Neuronal stem cell (in vitro differentiated cells): Measurements from ENCODE around the gene MXI1.

Experiments used
- DNase-seq: peaks from one replicate; pipeline ENCODE4 v3.0.0-alpha.2; 2013; ENCODE audit warnings: low spot score
- H2AFZ ChIP-seq: one replicate; pipeline ENCODE4 v1.6.1; 2013; ENCODE audit warnings: mild to moderate bottlenecking, low read length, inconsistent platforms
- H2AK5ac ChIP-seq: 2 replicates; pipeline ENCODE4 v1.6.1; 2013; ENCODE audit warnings: low read depth, mild to moderate bottlenecking, inconsistent platforms, low read length, moderate library complexity, mixed read lengths
- H2BK120ac ChIP-seq: 2 replicates; pipeline ENCODE4 v1.6.1; 2013; ENCODE audit warnings: low read depth, mild to moderate bottlenecking, inconsistent platforms, low read length, moderate library complexity, mixed read lengths
- H2BK12ac ChIP-seq: one replicate; pipeline ENCODE4 v1.6.1; 2013; ENCODE audit warnings: low read length, inconsistent platforms
- H2BK15ac ChIP-seq: 2 replicates; pipeline ENCODE4 v1.6.1; 2013; ENCODE audit warnings: mild to moderate bottlenecking, low read length, inconsistent platforms, mixed read lengths
- H2BK5ac ChIP-seq: one replicate; pipeline ENCODE4 v1.6.1; 2013; ENCODE audit warnings: inconsistent platforms, mild to moderate bottlenecking, low read length, moderate library complexity
- H3K14ac ChIP-seq: one replicate; pipeline ENCODE4 v1.6.1; 2013; ENCODE audit warnings: low read length, inconsistent platforms
- H3K18ac ChIP-seq: 2 replicates; pipeline ENCODE4 v1.6.1; 2013; ENCODE audit warnings: low read length, inconsistent platforms
- H3K23ac ChIP-seq: 2 replicates; pipeline ENCODE4 v1.6.1; 2013; ENCODE audit warnings: low read depth, mild to moderate bottlenecking, mixed read lengths, low read length, inconsistent platforms; ENCODE audit not compliant: poor library complexity
- H3K27ac ChIP-seq: replicated peaks from 3 replicates; pipeline ENCODE4 v1.5.1; 2013; ENCODE audit warnings: low read length, inconsistent platforms
- H3K27me3 ChIP-seq, 3 experiments: 2 replicates each; pipeline ENCODE4 v1.6.1; 2013; ENCODE audit warnings: low read length in 3 of 3, mild to moderate bottlenecking in 2 of 3, inconsistent platforms in 1 of 3, low read depth in 1 of 3, mixed read lengths in 1 of 3, moderate library complexity in 1 of 3; ENCODE audit not compliant: control insufficient read depth in 3 of 3, insufficient read depth in 3 of 3
- H3K36me3 ChIP-seq, 2 donors: replicated peaks in 1 of 2; 2 replicates each; pipeline ENCODE4 v1.6.1; 2013; ENCODE audit warnings: low read length in 2 of 2; ENCODE audit not compliant: control insufficient read depth in 2 of 2, insufficient read depth in 2 of 2
- H3K4ac ChIP-seq: 2 replicates; pipeline ENCODE4 v1.6.1; 2013; ENCODE audit warnings: inconsistent platforms, mild to moderate bottlenecking, low read length, moderate library complexity
- H3K4me1 ChIP-seq, 2 donors: 1 replicate in 1 of 2; 2 replicates in 1 of 2; pipeline ENCODE4 v1.6.1; 2013; ENCODE audit warnings: low read length in 2 of 2, low read depth in 1 of 2; ENCODE audit not compliant: control insufficient read depth in 2 of 2, insufficient read depth in 1 of 2
- H3K4me2 ChIP-seq: one replicate; pipeline ENCODE4 v1.6.1; 2013; ENCODE audit warnings: mild to moderate bottlenecking, low read length, inconsistent platforms; ENCODE audit not compliant: insufficient read depth, poor library complexity, severe bottlenecking
- H3K4me3 ChIP-seq, 2 donors: 2 replicates each; pipeline ENCODE4 v1.5.1; 2013; ENCODE audit warnings: low read length in 2 of 2, mild to moderate bottlenecking in 2 of 2, inconsistent platforms in 1 of 2, moderate library complexity in 1 of 2
- H3K79me1 ChIP-seq: one replicate; pipeline ENCODE4 v1.6.1; 2013; ENCODE audit warnings: low read depth, mild to moderate bottlenecking, inconsistent platforms, low read length, moderate library complexity
- H3K9ac ChIP-seq: one replicate; pipeline ENCODE4 v1.6.1; 2013; ENCODE audit warnings: mild to moderate bottlenecking, low read depth, low read length, inconsistent platforms; ENCODE audit not compliant: poor library complexity
- H3K9me3 ChIP-seq, 2 donors: replicated peaks in 1 of 2; 2 replicates each; pipeline versions ENCODE3 to v1.6.1; 2013; ENCODE audit warnings: low read length in 2 of 2, mild to moderate bottlenecking in 2 of 2, inconsistent platforms in 1 of 2, low read depth in 1 of 2, mixed read lengths in 1 of 2, moderate library complexity in 1 of 2; ENCODE audit not compliant: control insufficient read depth in 2 of 2, insufficient read depth in 1 of 2
- H4K8ac ChIP-seq: one replicate; pipeline ENCODE4 v1.6.1; 2013; ENCODE audit warnings: low read depth, mild to moderate bottlenecking, inconsistent platforms, low read length, moderate library complexity
- H4K91ac ChIP-seq: one replicate; pipeline ENCODE4 v1.6.1; 2013; ENCODE audit warnings: low read length, low read depth, mild to moderate bottlenecking, inconsistent platforms; ENCODE audit not compliant: poor library complexity
- WGBS, 2 donors: extraction: QIAGEN DNeasy Blood & Tissue Kit; methylation state at CpG; one replicate each; pipeline ENCODE4 v1.1.7; 2013; ENCODE audit warnings: missing lambda C conversion rate in 2 of 2, mixed read lengths in 1 of 2; ENCODE audit not compliant: insufficient read length in 2 of 2, insufficient replicate concordance in 1 of 2; ENCODE audit errors: extremely low coverage in 2 of 2; 5-methylcytosine and 5-hydroxymethylcytosine counted together

Gene MXI1

DNA sequence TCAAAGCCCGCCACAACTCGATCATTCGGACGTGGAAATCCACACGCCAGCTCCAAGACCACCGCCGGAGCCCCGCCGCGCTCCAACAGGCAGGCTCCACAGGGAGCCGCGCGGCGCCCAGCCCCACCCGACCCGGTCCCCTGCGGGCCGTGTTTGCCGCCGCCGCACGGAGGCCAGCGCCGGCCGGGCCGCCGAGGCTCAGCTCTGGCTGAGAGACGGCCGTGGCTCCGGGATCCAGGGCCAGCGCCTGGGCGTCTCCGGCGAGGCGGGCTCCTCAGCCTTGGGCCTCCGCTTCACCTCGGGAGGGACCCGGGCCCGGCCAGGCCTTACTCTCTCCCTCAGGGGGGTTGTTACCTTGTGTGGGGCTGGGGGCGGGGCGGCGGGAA lies 97.0 kb downstream of the MXI1 start:
- peak overlapping the region; percentile 80 for H3K27ac ChIP-seq
- WGBS, 2 donors = no CpG with 5 or more reads among the region's 42 CpGs
- peak overlapping the region; percentile 89 for H3K9ac ChIP-seq
- H4K8ac ChIP-seq = no peak overlapping the region
- no peak overlapping the region for H3K14ac ChIP-seq
- peak overlapping the region; percentile 87 for H2BK5ac ChIP-seq
- H3K23ac ChIP-seq = peak overlapping the region; percentile 95
- H3K36me3 ChIP-seq = peaks cover 12 to 42% of the 10 kb centered on the region in 2 donors
- H3K4me1 ChIP-seq = peaks cover 4 to 6% of the 10 kb centered on the region in 2 donors
- H3K4me2 ChIP-seq = peak overlapping the region; percentile 54
- H2AK5ac ChIP-seq = peak overlapping the region; percentile 96
- no peak for DNase-seq
- H2BK12ac ChIP-seq = no peak overlapping the region
- H3K27me3 ChIP-seq = no peaks in the 10 kb centered on the region
- no peak overlapping the region for H3K4ac ChIP-seq
- H2BK15ac ChIP-seq = no peak overlapping the region
- peak overlapping the region; percentile 89 to 90 for H3K4me3 ChIP-seq
- no peak overlapping the region for H4K91ac ChIP-seq
- peaks cover 1% of the 10 kb centered on the region for H3K79me1 ChIP-seq
- H2BK120ac ChIP-seq = no peak overlapping the region
- peak overlapping the region; percentile 89 for H2AFZ ChIP-seq
- H3K18ac ChIP-seq = peak overlapping the region; percentile 87
- H3K9me3 ChIP-seq = no peaks in the 10 kb centered on the region

GRCh38 chr10:110304780-110305421 lies 97.5 kb downstream of the MXI1 start, which contains the start of gene SMNDC1:
SMNDC1 (minus strand) TSS chr10:110304920; CDS start chr10:110303587, 1,333 bp downstream.
- no peak within 1 kb of the TSS for H2BK12ac ChIP-seq

DNA sequence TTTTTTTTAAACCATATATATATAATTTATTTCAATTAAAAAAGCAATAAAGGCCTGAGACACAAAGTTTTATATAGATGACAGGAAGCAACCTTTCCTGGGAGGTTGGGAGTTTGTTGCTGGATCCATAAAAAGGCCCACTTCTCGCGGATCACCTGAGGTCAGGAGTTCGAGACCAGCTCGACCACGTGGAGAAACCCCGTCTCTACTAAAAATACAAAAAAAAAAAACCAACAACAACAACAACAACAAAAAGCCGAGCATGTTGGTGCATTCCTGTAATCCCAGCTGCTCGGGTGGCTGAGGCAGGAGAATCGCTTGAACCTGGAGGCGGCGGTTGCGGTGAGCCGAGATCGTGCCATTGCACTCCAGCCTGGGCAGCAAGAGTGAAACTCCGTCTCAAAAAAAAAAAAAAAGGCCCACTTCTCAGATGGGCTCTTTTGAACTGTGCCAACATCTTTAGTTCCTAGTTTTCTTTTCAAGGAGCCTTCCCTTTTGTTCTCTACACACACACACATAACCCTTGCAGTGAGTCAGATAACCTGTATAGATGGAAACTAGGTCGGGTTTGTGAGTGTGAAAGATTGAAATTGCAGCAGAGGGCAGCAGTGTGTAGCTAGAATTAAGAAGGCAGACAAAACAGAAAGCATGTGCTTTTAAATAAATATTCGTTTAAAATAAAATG lies 98.5 kb downstream of the MXI1 start:
- Histone ChIP-seq H3K14ac (no peak overlapping the region), H3K9me3 (no peaks in the 10 kb centered on the region), H4K8ac (no peak overlapping the region), H2AK5ac (no peak overlapping the region), H3K18ac (no peak overlapping the region), H3K79me1 (peaks cover 1% of the 10 kb centered on the region), H3K36me3 (peaks cover 8 to 27% of the 10 kb centered on the region in 2 donors), H2BK120ac (no peak overlapping the region), H2BK15ac (no peak overlapping the region), H3K4me2 (no peak overlapping the region), H3K23ac (no peak overlapping the region), H2BK12ac (no peak overlapping the region), H3K4me3 (no peak overlapping the region), H3K27me3 (no peaks in the 10 kb centered on the region), H3K4me1 (peaks cover 4 to 6% of the 10 kb centered on the region in 2 donors), H3K4ac (no peak overlapping the region), H3K27ac (peak overlapping the region; percentile 17), H4K91ac (no peak overlapping the region), H2AFZ (peak overlapping the region; percentile 58), H3K9ac (no peak overlapping the region), H2BK5ac (no peak overlapping the region)
- WGBS, 2 donors = no CpG with 5 or more reads among the region's 17 CpGs
- peak; percentile 50 for DNase-seq

More at GRCh38 chr10:110304780-110305421, 97.5 kb downstream of the MXI1 start, which contains the start of gene SMNDC1:
- Histone ChIP-seq H2BK15ac (no peak within 1 kb of the TSS), H3K14ac (no peak within 1 kb of the TSS), H3K18ac (peak within 1 kb of the TSS; percentile 87), H3K4me3 (peak within 1 kb of the TSS; percentile 89 to 90), H2BK120ac (no peak within 1 kb of the TSS), H3K4me2 (peak within 1 kb of the TSS; percentile 54), H2AFZ (peak within 1 kb of the TSS; percentile 89), H3K4ac (no peak within 1 kb of the TSS), H3K79me1 (peaks cover 1% of the 10 kb centered on the region), H2AK5ac (peak within 1 kb of the TSS; percentile 96), H2BK5ac (peak within 1 kb of the TSS; percentile 87), H3K36me3 (peaks cover 11 to 37% of the 10 kb centered on the region in 2 donors), H3K27me3 (no peaks in the 10 kb centered on the region), H4K91ac (no peak within 1 kb of the TSS), H4K8ac (no peak within 1 kb of the TSS), H3K9me3 (no peaks in the 10 kb centered on the region), H3K27ac (peak within 1 kb of the TSS; percentile 85), H3K4me1 (peaks cover 4 to 6% of the 10 kb centered on the region in 2 donors), H3K9ac (peak within 1 kb of the TSS; percentile 89), H3K23ac (peak within 1 kb of the TSS; percentile 95)
- no CpG with 5 or more reads among the region's 42 CpGs for WGBS, 2 donors
- peak; percentile 99 for DNase-seq

DNA sequence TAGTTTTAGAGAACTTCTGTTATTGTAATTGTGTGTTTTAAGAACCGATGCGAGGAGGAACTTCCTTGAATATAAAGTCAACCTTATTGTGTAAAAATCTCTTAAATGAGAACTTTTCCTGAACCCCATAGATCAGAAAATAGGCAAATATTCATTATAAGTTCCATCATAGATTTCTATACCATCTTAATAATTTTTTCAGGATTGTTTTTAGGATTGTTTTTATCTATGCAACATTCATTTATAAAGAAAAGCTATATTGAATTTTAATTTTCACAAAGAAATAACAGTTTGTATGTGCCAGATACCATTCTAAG lies 99.0 kb downstream of the MXI1 start:
- Histone ChIP-seq H3K18ac (no peak overlapping the region), H3K4me1 (peaks cover 4 to 7% of the 10 kb centered on the region in 2 donors), H3K9ac (no peak overlapping the region), H3K23ac (no peak overlapping the region), H4K8ac (no peak overlapping the region), H3K4me3 (no peak overlapping the region), H4K91ac (no peak overlapping the region), H3K4ac (no peak overlapping the region), H3K27me3 (no peaks in the 10 kb centered on the region), H3K14ac (no peak overlapping the region), H2BK120ac (no peak overlapping the region), H2BK15ac (no peak overlapping the region), H2AFZ (peak overlapping the region; percentile 58), H2BK12ac (no peak overlapping the region), H2AK5ac (no peak overlapping the region), H3K79me1 (peaks cover 1% of the 10 kb centered on the region), H3K27ac (no peak overlapping the region), H3K9me3 (no peaks in the 10 kb centered on the region), H2BK5ac (no peak overlapping the region), H3K4me2 (no peak overlapping the region), H3K36me3 (peaks cover 6 to 22% of the 10 kb centered on the region in 2 donors)
- no peak for DNase-seq
- WGBS, 2 donors = no CpG with 5 or more reads among the region's 2 CpGs
